K562 (cell line): Measurements from ENCODE around the gene GPR162. TPM values are rescaled to one million over a fixed set of nuclear protein-coding genes. Genes with fewer than 3 reads are reported as not detected.

Source experiments
- CBX1 ChIP-seq: sonication (generic); IDR thresholded peaks from 2 replicates; pipeline ENCODE4 v1.6.1; 2016; ENCODE audit warnings: antibody characterized with exemption, low read depth, mild to moderate bottlenecking
- COPS2 ChIP-seq: fragments of 450-650 bp; conservative IDR thresholded peaks from 2 replicates; pipeline ENCODE4 v1.6.1; 2016; ENCODE audit warnings: mild to moderate bottlenecking, moderate library complexity
- EGR1 ChIP-seq: fragments of 450-650 bp; conservative IDR thresholded peaks from 2 replicates; pipeline ENCODE4 v1.6.1; 2017; ENCODE audit warnings: mild to moderate bottlenecking
- ETS2 ChIP-seq: IDR thresholded peaks from 2 replicates; pipeline ENCODE4 v1.6.1; 2016; ENCODE audit warnings: borderline replicate concordance, missing genetic modification characterization, mild to moderate bottlenecking, moderate library complexity, missing compliant biosample characterization; ENCODE audit not compliant: poor library complexity, severe bottlenecking
- FOS ChIP-seq: IDR thresholded peaks from 3 replicates; pipeline ENCODE4 v1.6.1; 2011; ENCODE audit not compliant: insufficient read length; ENCODE audit errors: extremely low read depth
- HNRNPK ChIP-seq: fragments of 200-400 bp; formaldehyde crosslinking; IDR thresholded peaks from one replicate; pipeline ENCODE4 v1.6.1; 2018; ENCODE audit warnings: mild to moderate bottlenecking, low read depth, low read length; ENCODE audit not compliant: poor library complexity, severe bottlenecking
- NKRF ChIP-seq: fragments of 450-650 bp; IDR thresholded peaks from 2 replicates; pipeline ENCODE4 v1.6.1; 2016; ENCODE audit warnings: borderline replicate concordance
- NONO ChIP-seq, 2 experiments: fragments of 200-400 bp in 1 of 2; fragments of 450-650 bp in 1 of 2; formaldehyde crosslinking in 1 of 2; IDR thresholded peaks; 2 replicates each; pipeline ENCODE4 v1.6.1; 2017; ENCODE audit warnings: low read depth in 2 of 2, mild to moderate bottlenecking in 2 of 2, moderate library complexity in 2 of 2, low read length in 1 of 2
- PCBP2 ChIP-seq: fragments of 200-400 bp; formaldehyde crosslinking; IDR thresholded peaks from 2 replicates; pipeline ENCODE4 v1.6.1; 2018; ENCODE audit warnings: low read length, low read depth, mild to moderate bottlenecking, moderate library complexity; ENCODE audit not compliant: poor library complexity, severe bottlenecking
- SMARCA4 ChIP-seq: fragments of 450-650 bp; IDR thresholded peaks from 2 replicates; pipeline ENCODE4 v1.6.1; 2016
- TEAD2 ChIP-seq: fragments of 450-650 bp; IDR thresholded peaks from 2 replicates; pipeline ENCODE4 v1.6.1; 2016; ENCODE audit warnings: missing genetic modification characterization, control low read depth, missing compliant biosample characterization
- ZKSCAN1 ChIP-seq: fragments of 150-350 bp; IDR thresholded peaks from 2 replicates; pipeline ENCODE4 v1.6.1; 2016; ENCODE audit warnings: low read depth, low read length
- ZNF134 ChIP-seq: fragments of 250-450 bp; sonication (Bioruptor Pico); conservative IDR thresholded peaks from 2 replicates; pipeline ENCODE4 v1.4.0; 2020
- ZNF146 ChIP-seq: IDR thresholded peaks from one replicate; pipeline ENCODE4 v1.6.1; 2018; ENCODE audit warnings: missing compliant biosample characterization; ENCODE audit not compliant: unreplicated experiment
- ZNF311 ChIP-seq: fragments of 250-450 bp; sonication (Bioruptor Pico); IDR thresholded peaks from 2 replicates; pipeline ENCODE4 v1.4.0; 2020; ENCODE audit warnings: mild to moderate bottlenecking, moderate library complexity
- ZNF551 ChIP-seq: fragments of 250-450 bp; sonication (Bioruptor Pico); IDR thresholded peaks from 2 replicates; pipeline ENCODE4 v1.5.0; 2021; ENCODE audit warnings: mild to moderate bottlenecking, moderate library complexity
- ZNF592 ChIP-seq: fragments of 450-650 bp; IDR thresholded peaks from 2 replicates; pipeline ENCODE4 v1.6.1; 2017; ENCODE audit warnings: antibody characterized with exemption, mild to moderate bottlenecking
- ZNF699 ChIP-seq: fragments of 250-450 bp; sonication (Bioruptor Pico); IDR thresholded peaks from 2 replicates; pipeline ENCODE4 v1.8.0; 2021; ENCODE audit warnings: mild to moderate bottlenecking, moderate library complexity; ENCODE audit not compliant: insufficient replicate concordance
- polyA plus RNA-seq, 8 experiments: library from polyadenylated mRNA; depleted of rRNA in 4 of 8; stranded (reverse) in 5 of 8; unstranded in 3 of 8; fragments of >200 nt; fragmentation: Nextera tagmentation in 2 of 8; fragmentation: Illumina TruSeq in 1 of 8; extraction: Ambion mirVana in 2 of 8; extraction: Trizol in 1 of 8; gene quantifications; 2 replicates each; pipeline versions ENCODE4 v1.2.1 to v1.2.3, GENCODE V29; 2011 to 2014; ENCODE audit warnings: inconsistent platforms in 1 of 8, missing spikeins in 1 of 8
- total RNA-seq, 7 experiments: library from RNA; depleted of rRNA in 6 of 7; stranded (reverse); fragments of >200 nt in 6 of 7; fragmentation: Illumina TruSeq in 2 of 7; extraction: Trizol in 2 of 7; gene quantifications; 2 replicates each; pipeline versions ENCODE4 v1.2.1 to v1.2.3, GENCODE V29; 2011 to 2021; ENCODE audit warnings: low replicate concordance in 1 of 7
- TF ChIP-seq, protein P1 (sequence below): IDR thresholded peaks from 2 replicates; pipeline ENCODE4 v1.6.1; 2011; ENCODE audit warnings: borderline replicate concordance, low read depth, mild to moderate bottlenecking, moderate library complexity, low read length; ENCODE audit not compliant: insufficient read depth, poor library complexity, severe bottlenecking

GPR162 gene
- total and polyA plus RNA-seq, 9 of the 15 experiments (the other 6 are each of a cell fraction or from before 2014, with no cell fraction given) = 0.65 to 1.8 (median 1.1) TPM; not detected in 2

GRCh38 chr12:6872073-6873048, 50.7 kb downstream of the GPR162 start (continued):
- TF ChIP-seq, protein P1, sequence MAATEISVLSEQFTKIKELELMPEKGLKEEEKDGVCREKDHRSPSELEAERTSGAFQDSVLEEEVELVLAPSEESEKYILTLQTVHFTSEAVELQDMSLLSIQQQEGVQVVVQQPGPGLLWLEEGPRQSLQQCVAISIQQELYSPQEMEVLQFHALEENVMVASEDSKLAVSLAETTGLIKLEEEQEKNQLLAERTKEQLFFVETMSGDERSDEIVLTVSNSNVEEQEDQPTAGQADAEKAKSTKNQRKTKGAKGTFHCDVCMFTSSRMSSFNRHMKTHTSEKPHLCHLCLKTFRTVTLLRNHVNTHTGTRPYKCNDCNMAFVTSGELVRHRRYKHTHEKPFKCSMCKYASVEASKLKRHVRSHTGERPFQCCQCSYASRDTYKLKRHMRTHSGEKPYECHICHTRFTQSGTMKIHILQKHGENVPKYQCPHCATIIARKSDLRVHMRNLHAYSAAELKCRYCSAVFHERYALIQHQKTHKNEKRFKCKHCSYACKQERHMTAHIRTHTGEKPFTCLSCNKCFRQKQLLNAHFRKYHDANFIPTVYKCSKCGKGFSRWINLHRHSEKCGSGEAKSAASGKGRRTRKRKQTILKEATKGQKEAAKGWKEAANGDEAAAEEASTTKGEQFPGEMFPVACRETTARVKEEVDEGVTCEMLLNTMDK = peak; percentile 34
- TF ChIP-seq ZNF134 (CRISPR knock-in tag) (no peak), ZKSCAN1 (no peak), ZNF592 (no peak), ZNF146 (CRISPR knock-in tag) (no peak), NKRF (peak; percentile 73), CBX1 (peak; percentile 28; the same call in 1 of the 2 replicates), ETS2 (tag) (no peak), ZNF311 (no peak), COPS2 (no peak), TEAD2 (tag) (no peak), ZNF551 (no peak), ZNF699 (CRISPR knock-in tag) (no peak), PCBP2 (no peak), SMARCA4 (peak; percentile 60; the same call in 1 of the 2 replicates), HNRNPK (no peak), EGR1 (no peak), NONO (IDR thresholded peaks at IDR 0.05; ENCODE audit: low read depth in 2 of 2, low read length in 1 of 2) (peak in 1 of 2 experiments; percentile 36; a peak in 1 of 4 replicates), FOS (no peak)
